ENCODE data around the gene KRTAP5-8.
"Not testable (repeated sequence)": the region's sequence is repeated elsewhere in the genome, so short reads cannot be mapped to it uniquely, and the experiment has no call there.

KRTAP5-8 gene

GRCh38 chr11:71574418-71574817, 36.6 kb downstream of the KRTAP5-8 start:
- no peak for DNase-seq (ENCODE audit: low read depth in 2 of 2)

GRCh38 chr11:71575723-71576424, 38.0 kb downstream of the KRTAP5-8 start:
- DNase-seq (ENCODE audit: low read depth in 2 of 2), result no peak

- not testable (repeated sequence) for DNase-seq (ENCODE audit: low read depth in 2 of 2)
Observed at GRCh38 chr11:71576688-71577465, 39.1 kb downstream of the KRTAP5-8 start.

- no peak for DNase-seq (ENCODE audit: low read depth in 2 of 2)
Observed at GRCh38 chr11:71577469-71578004, 39.7 kb downstream of the KRTAP5-8 start.

- not testable (repeated sequence) for DNase-seq (ENCODE audit: low read depth in 2 of 2)
Observed at GRCh38 chr11:71579513-71579912, 41.7 kb downstream of the KRTAP5-8 start.

- peak in 1 of 2 donors; percentile 18 for DNase-seq (ENCODE audit: low read depth in 2 of 2)
Observed at GRCh38 chr11:71580057-71581003, 42.5 kb downstream of the KRTAP5-8 start.

- DNase-seq (ENCODE audit: low read depth in 2 of 2), result no peak
Observed at GRCh38 chr11:71581826-71582225, 44.0 kb downstream of the KRTAP5-8 start.

GRCh38 chr11:71582309-71582895, 44.6 kb downstream of the KRTAP5-8 start, which contains the start of gene KRTAP5-11:
KRTAP5-11 (minus strand) TSS chr11:71582875; CDS start chr11:71582837, 38 bp downstream.
- no peak for DNase-seq (ENCODE audit: low read depth in 2 of 2)

GRCh38 chr11:71582969-71583368, 45.1 kb downstream of the KRTAP5-8 start:
- DNase-seq (ENCODE audit: low read depth in 2 of 2), result not testable (repeated sequence)

- not testable (repeated sequence) for DNase-seq (ENCODE audit: low read depth in 2 of 2)
Observed at GRCh38 chr11:71585673-71586072, 47.8 kb downstream of the KRTAP5-8 start.

- DNase-seq (ENCODE audit: low read depth in 2 of 2), result not testable (repeated sequence)
Observed at GRCh38 chr11:71588314-71588713, 50.5 kb downstream of the KRTAP5-8 start.
